HepG2 (cell line): ENCODE data around the gene NPPB. TPM values are rescaled to one million over a fixed set of nuclear protein-coding genes. Genes with fewer than 3 reads are reported as not detected.

Experiments used
- ATAC-seq: fragments of 200-7000 bp; cut with Tn5 transposase; 3 replicates; pipeline ENCODE4 v1.9.1; 2020; ENCODE audit warnings: mild to moderate bottlenecking, moderate library complexity
- BruUV-seq: library from RNA; stranded (reverse); fragments of 400-500 nt; replicated peaks from 2 replicates; lab custom pipeline; 2021; lab: Mats Ljungman, UMichigan
- CTCF ChIA-PET: fragments of 300-600 bp; formaldehyde crosslinking; extraction: SDS; loops from one replicate; lab custom pipeline; 2021; ENCODE audit warnings: low total read pairs, inconsistent platforms, low intra/inter-chr PET ratio; lab: Yijun Ruan, JAX
- POLR2A ChIA-PET: fragments of 350-600 bp; sonication (Branson Sonifier 250); formaldehyde crosslinking; loops from one replicate; lab custom pipeline; 2020; ENCODE audit warnings: antibody characterized with exemption, inconsistent platforms; lab: Yijun Ruan, JAX
- DNase-seq: peaks from one replicate; pipeline ENCODE4 v3.0.0-alpha.2; 2015; ENCODE audit warnings: low spot score
- FAIRE-seq: peaks from 3 replicates; lab custom pipeline; 2011; peaks lifted over from hg19 to GRCh38; lab: Jason Lieb, UNC
- H2AFZ ChIP-seq: one replicate; pipeline ENCODE4 v1.6.1; 2011; ENCODE audit warnings: low read length, inconsistent platforms
- H3K27ac ChIP-seq: fragments of 300-600 bp; 3 replicates; pipeline ENCODE4 v1.8.0; 2011; ENCODE audit warnings: mixed run types, mild to moderate bottlenecking, mixed read lengths, low read length, inconsistent platforms; ENCODE audit not compliant: insufficient read depth; ENCODE audit errors: extremely low read length
- H3K27me3 ChIP-seq, 2 experiments: fragments of 200-600 bp in 1 of 2; 2 replicates in 1 of 2; 3 replicates in 1 of 2; pipeline versions ENCODE4 v1.6.0 to v1.8.0; 2011; ENCODE audit warnings: low read length in 2 of 2, mild to moderate bottlenecking in 2 of 2, moderate library complexity in 2 of 2, inconsistent platforms in 1 of 2; ENCODE audit not compliant: insufficient read depth in 2 of 2, control insufficient read depth in 1 of 2
- H3K36me3 ChIP-seq, 2 experiments: fragments of 200-600 bp in 1 of 2; replicated peaks in 1 of 2; 2 replicates in 1 of 2; 3 replicates in 1 of 2; pipeline versions ENCODE4 v1.5.1 to v1.8.0; 2011; ENCODE audit warnings: low read length in 2 of 2, inconsistent platforms in 1 of 2; ENCODE audit not compliant: insufficient read depth in 2 of 2, control insufficient read depth in 1 of 2
- H3K4me1 ChIP-seq: 2 replicates; pipeline ENCODE4 v1.5.1; 2012; ENCODE audit warnings: low read length, inconsistent platforms; ENCODE audit not compliant: insufficient read depth
- H3K4me2 ChIP-seq: 2 replicates; pipeline ENCODE4 v1.6.0; 2011; ENCODE audit warnings: low read depth, low read length, inconsistent platforms
- H3K4me3 ChIP-seq, 3 experiments: fragments of 200-600 bp in 1 of 3; sonication (generic), shearing (Covaris generic) in 1 of 3; replicated peaks in 1 of 3; 2 replicates each; pipeline ENCODE4 v1.5.1; 2011 to 2016; ENCODE audit warnings: low read length in 3 of 3, inconsistent platforms in 2 of 3, low read depth in 2 of 3, mild to moderate bottlenecking in 2 of 3, control low read depth in 1 of 3, mixed read lengths in 1 of 3; ENCODE audit not compliant: insufficient read depth in 1 of 3
- H3K79me2 ChIP-seq: one replicate; pipeline ENCODE4 v1.6.1; 2011; ENCODE audit warnings: low read length, inconsistent platforms; ENCODE audit not compliant: insufficient read depth
- H3K9ac ChIP-seq: 2 replicates; pipeline ENCODE4 v1.6.0; 2011; ENCODE audit warnings: mild to moderate bottlenecking, low read depth, low read length, inconsistent platforms; ENCODE audit not compliant: insufficient read depth
- H3K9me3 ChIP-seq: 2 replicates; pipeline ENCODE4 v1.5.1; 2012; ENCODE audit warnings: mild to moderate bottlenecking, low read length
- H4K20me1 ChIP-seq: 2 replicates; pipeline ENCODE4 v1.6.0; 2011; ENCODE audit warnings: inconsistent platforms, mild to moderate bottlenecking, low read length, moderate library complexity; ENCODE audit not compliant: insufficient read depth
- CREM ChIP-seq, 2 experiments: sonication (generic) in 1 of 2; formaldehyde crosslinking in 1 of 2; IDR thresholded peaks; 2 replicates each; pipeline versions ENCODE4 v1.4.0 to v1.6.1; 2016 to 2020; ENCODE audit warnings: antibody characterized with exemption in 1 of 2, mild to moderate bottlenecking in 1 of 2, missing genetic modification reagents in 1 of 2
- MAFF ChIP-seq: IDR thresholded peaks from 2 replicates; pipeline ENCODE4 v1.6.1; 2011; ENCODE audit warnings: low read depth, low read length, improper control_type of control experiment
- MAFK ChIP-seq, 2 experiments: IDR thresholded peaks in 1 of 2; conservative IDR thresholded peaks in 1 of 2; 2 replicates each; pipeline ENCODE4 v1.6.1; 2011; ENCODE audit warnings: improper control_type of control experiment in 2 of 2, low read length in 2 of 2
- ZBTB39 ChIP-seq: sonication (generic); formaldehyde crosslinking; IDR thresholded peaks from 2 replicates; pipeline ENCODE4 v1.5.0; 2020; ENCODE audit warnings: missing genetic modification reagents
- WGBS: methylation state at CpG from one replicate; pipeline ENCODE4 v1.1.6; 2017; ENCODE audit warnings: low lambda C conversion rate; 5-methylcytosine and 5-hydroxymethylcytosine counted together
- in situ Hi-C: cut with HindIII; loops from 2 replicates; pipeline ENCODE4 v1.10.0; 2017; ENCODE audit warnings: low pct_unique_long_range_greater_than_20kb; ENCODE audit not compliant: extremely low pct_ligation_motif_present
- intact Hi-C: fragments of 100-400 bp; cut with micrococcal nuclease; formaldehyde crosslinking; loops from one replicate; pipeline ENCODE4 v1.10.0; 2022; ENCODE audit not compliant: unreplicated experiment
- polyA plus RNA-seq, 8 experiments: library from polyadenylated mRNA; depleted of rRNA in 3 of 8; stranded (reverse) in 7 of 8; unstranded in 1 of 8; fragments of >200 nt; fragmentation: Illumina TruSeq in 4 of 8; extraction: Trizol in 4 of 8; gene quantifications; 2 replicates each; pipeline versions ENCODE4 v1.2.1 to v1.2.3, GENCODE V29; 2011 to 2016; ENCODE audit warnings: low read depth in 4 of 8, missing spikeins in 1 of 8, mixed read lengths in 1 of 8; ENCODE audit not compliant: insufficient read depth in 1 of 8
- total RNA-seq, 5 experiments: library from RNA; depleted of rRNA; stranded (reverse); fragments of >200 nt; fragmentation: Illumina TruSeq; extraction: Trizol; gene quantifications; 2 replicates each; pipeline ENCODE4 v1.2.3, GENCODE V29; 2016; ENCODE audit warnings: low read depth in 1 of 5
- TF ChIP-seq, protein P1 (sequence below), 2 experiments: IDR thresholded peaks; 2 replicates each; pipeline ENCODE4 v1.6.1; 2011 to 2012; ENCODE audit warnings: low read length in 2 of 2, borderline replicate concordance in 1 of 2, low read depth in 1 of 2, mild to moderate bottlenecking in 1 of 2, moderate library complexity in 1 of 2

Gene NPPB
- total and polyA plus RNA-seq, 2 of the 13 experiments (the other 11 are each of a cell fraction or from before 2014, with no cell fraction given): 1.9 TPM; not detected in 1

DNA sequence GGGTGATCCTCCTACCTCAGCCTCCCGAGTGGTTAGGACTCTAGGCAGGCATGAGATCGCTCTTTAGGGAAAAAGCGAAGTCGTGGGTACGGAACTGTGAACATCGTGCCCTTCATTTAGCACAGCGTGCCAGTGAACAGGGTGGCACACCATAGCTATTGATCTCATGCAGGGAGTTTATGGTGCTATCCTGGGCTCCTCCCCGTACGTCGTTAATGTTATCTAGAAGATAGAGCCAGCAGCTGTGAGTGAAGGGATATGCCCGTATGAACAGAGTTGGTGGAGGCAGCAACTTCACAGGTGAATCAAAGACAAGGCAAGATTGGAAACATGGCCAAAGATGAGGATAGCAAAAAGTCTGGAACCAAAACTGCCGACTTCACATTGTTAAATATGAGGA lies 41.6 kb downstream of the NPPB start:
- FAIRE-seq (no peak), DNase-seq (no peak), ATAC-seq (no peak)
- no peaks in the 10 kb centered on the region for H3K27me3 ChIP-seq
- no TSS peak for BruUV-seq
- H3K4me3 ChIP-seq: no peak overlapping the region
- in situ Hi-C loops: no loop called here
- TF ChIP-seq, protein P1, sequence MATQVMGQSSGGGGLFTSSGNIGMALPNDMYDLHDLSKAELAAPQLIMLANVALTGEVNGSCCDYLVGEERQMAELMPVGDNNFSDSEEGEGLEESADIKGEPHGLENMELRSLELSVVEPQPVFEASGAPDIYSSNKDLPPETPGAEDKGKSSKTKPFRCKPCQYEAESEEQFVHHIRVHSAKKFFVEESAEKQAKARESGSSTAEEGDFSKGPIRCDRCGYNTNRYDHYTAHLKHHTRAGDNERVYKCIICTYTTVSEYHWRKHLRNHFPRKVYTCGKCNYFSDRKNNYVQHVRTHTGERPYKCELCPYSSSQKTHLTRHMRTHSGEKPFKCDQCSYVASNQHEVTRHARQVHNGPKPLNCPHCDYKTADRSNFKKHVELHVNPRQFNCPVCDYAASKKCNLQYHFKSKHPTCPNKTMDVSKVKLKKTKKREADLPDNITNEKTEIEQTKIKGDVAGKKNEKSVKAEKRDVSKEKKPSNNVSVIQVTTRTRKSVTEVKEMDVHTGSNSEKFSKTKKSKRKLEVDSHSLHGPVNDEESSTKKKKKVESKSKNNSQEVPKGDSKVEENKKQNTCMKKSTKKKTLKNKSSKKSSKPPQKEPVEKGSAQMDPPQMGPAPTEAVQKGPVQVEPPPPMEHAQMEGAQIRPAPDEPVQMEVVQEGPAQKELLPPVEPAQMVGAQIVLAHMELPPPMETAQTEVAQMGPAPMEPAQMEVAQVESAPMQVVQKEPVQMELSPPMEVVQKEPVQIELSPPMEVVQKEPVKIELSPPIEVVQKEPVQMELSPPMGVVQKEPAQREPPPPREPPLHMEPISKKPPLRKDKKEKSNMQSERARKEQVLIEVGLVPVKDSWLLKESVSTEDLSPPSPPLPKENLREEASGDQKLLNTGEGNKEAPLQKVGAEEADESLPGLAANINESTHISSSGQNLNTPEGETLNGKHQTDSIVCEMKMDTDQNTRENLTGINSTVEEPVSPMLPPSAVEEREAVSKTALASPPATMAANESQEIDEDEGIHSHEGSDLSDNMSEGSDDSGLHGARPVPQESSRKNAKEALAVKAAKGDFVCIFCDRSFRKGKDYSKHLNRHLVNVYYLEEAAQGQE (IDR thresholded peaks at IDR 0.05; ENCODE audit: borderline replicate concordance in 1 of 2, low read depth in 1 of 2, low read length in 2 of 2): no peak
- TF ChIP-seq ZBTB39 (CRISPR knock-in tag): no peak
- TF ChIP-seq MAFF: peak; percentile 37; the same call in 1 of the 2 replicates
- no peak for TF ChIP-seq CREM (IDR thresholded peaks at IDR 0.05)
- no peak for TF ChIP-seq CREM (CRISPR knock-in tag; IDR thresholded peaks at IDR 0.05)
- TF ChIP-seq MAFK (conservative IDR thresholded peaks at IDR 0.05 in 1 of 2, IDR thresholded peaks at IDR 0.05 in 1 of 2; ENCODE audit: low read length in 2 of 2): peak in 1 of 2 experiments; percentile 51; a peak in 3 of 4 replicates
- H3K4me1 ChIP-seq: peaks cover 8% of the 10 kb centered on the region
- intact Hi-C loops: no loop called here
- no peak overlapping the region for H3K27ac ChIP-seq
- no peak overlapping the region for H3K4me2 ChIP-seq
- CTCF ChIA-PET: no interaction called here
- POLR2A ChIA-PET: no interaction called here
- 98% methylated on average over 12 of the region's 12 CpGs for WGBS
- H2AFZ ChIP-seq: no peak overlapping the region
- H4K20me1 ChIP-seq: peaks cover 13% of the 10 kb centered on the region; the same call in 1 of the 2 replicates
- H3K36me3 ChIP-seq: peaks cover 24 to 70% of the 10 kb centered on the region in 2 experiments
- peaks cover 25% of the 10 kb centered on the region for H3K79me2 ChIP-seq
- no peaks in the 10 kb centered on the region for H3K9me3 ChIP-seq
- no peak overlapping the region for H3K9ac ChIP-seq
